Limb (tissue), 2 donors: ENCODE data around the gene SLC6A20.
"Not testable (repeated sequence)": the region's sequence is repeated elsewhere in the genome, so short reads cannot be mapped to it uniquely, and the experiment has no call there.

Source experiments
- DNase-seq, 2 donors: peaks; one replicate each; pipeline ENCODE4 v3.0.0-alpha.2; 2016; ENCODE audit errors: extremely low spot score in 2 of 2

The SLC6A20 gene

GRCh38 chr3:45759851-45760250 is 36.5 kb downstream of the SLC6A20 start:
- DNase-seq, result no peak

GRCh38 chr3:45758871-45759270 is 37.5 kb downstream of the SLC6A20 start:
- DNase-seq, result no peak

GRCh38 chr3:45757141-45757540 is 39.2 kb downstream of the SLC6A20 start:
- not testable (repeated sequence) for DNase-seq

GRCh38 chr3:45756055-45756454 is 40.3 kb downstream of the SLC6A20 start:
- no peak for DNase-seq

GRCh38 chr3:45754461-45754860 is 41.9 kb downstream of the SLC6A20 start:
- DNase-seq, result no peak

- DNase-seq, result no peak
Observed at GRCh38 chr3:45753095-45753494, 43.2 kb downstream of the SLC6A20 start.

GRCh38 chr3:45751537-45752242 is 44.6 kb downstream of the SLC6A20 start:
- DNase-seq, result no peak

GRCh38 chr3:45749880-45750279 is 46.5 kb downstream of the SLC6A20 start:
- no peak for DNase-seq

GRCh38 chr3:45749036-45749600 is 47.2 kb downstream of the SLC6A20 start:
- not testable (repeated sequence) for DNase-seq

GRCh38 chr3:45748068-45748467 is 48.3 kb downstream of the SLC6A20 start:
- DNase-seq, result no peak

- DNase-seq, result no peak
Observed at GRCh38 chr3:45746777-45747622, 49.3 kb downstream of the SLC6A20 start.

GRCh38 chr3:45746165-45746776 is 50.1 kb downstream of the SLC6A20 start:
- no peak for DNase-seq

- no peak for DNase-seq
Observed at GRCh38 chr3:45742461-45743089, 53.8 kb downstream of the SLC6A20 start.

- DNase-seq, result no peak
Observed at GRCh38 chr3:45741742-45742460, 54.4 kb downstream of the SLC6A20 start.

- no peak for DNase-seq
Observed at GRCh38 chr3:45741247-45741646, 55.1 kb downstream of the SLC6A20 start.

- no peak for DNase-seq
Observed at GRCh38 chr3:45739991-45740390, 56.3 kb downstream of the SLC6A20 start.

GRCh38 chr3:45737234-45737633 is 59.1 kb downstream of the SLC6A20 start:
- DNase-seq, result no peak

GRCh38 chr3:45736707-45737106 is 59.6 kb downstream of the SLC6A20 start:
- no peak for DNase-seq

- DNase-seq, result no peak
Observed at GRCh38 chr3:45730409-45731154, 65.8 kb downstream of the SLC6A20 start.

GRCh38 chr3:45729614-45730013 is 66.7 kb downstream of the SLC6A20 start:
- no peak for DNase-seq
